HG03520 (cell line): ENCODE measurements around the gene GLB1L3.
"Not testable (repeated sequence)": the region's sequence is repeated elsewhere in the genome, so short reads cannot be mapped to it uniquely, and the experiment has no call there.

Experiments
- ATAC-seq: cut with Tn5 transposase; IDR thresholded peaks from one replicate; pipeline ENCODE4 v1.9.1; 2021; ENCODE audit warnings: mild to moderate bottlenecking, moderate library complexity; ENCODE audit not compliant: unreplicated experiment

The GLB1L3 gene

GRCh38 chr11:134294664-134295063 is 18.5 kb downstream of the GLB1L3 start:
- ATAC-seq, result no peak

- ATAC-seq, result no peak
Observed at GRCh38 chr11:134312223-134312622, 36.0 kb downstream of the GLB1L3 start.

DNA sequence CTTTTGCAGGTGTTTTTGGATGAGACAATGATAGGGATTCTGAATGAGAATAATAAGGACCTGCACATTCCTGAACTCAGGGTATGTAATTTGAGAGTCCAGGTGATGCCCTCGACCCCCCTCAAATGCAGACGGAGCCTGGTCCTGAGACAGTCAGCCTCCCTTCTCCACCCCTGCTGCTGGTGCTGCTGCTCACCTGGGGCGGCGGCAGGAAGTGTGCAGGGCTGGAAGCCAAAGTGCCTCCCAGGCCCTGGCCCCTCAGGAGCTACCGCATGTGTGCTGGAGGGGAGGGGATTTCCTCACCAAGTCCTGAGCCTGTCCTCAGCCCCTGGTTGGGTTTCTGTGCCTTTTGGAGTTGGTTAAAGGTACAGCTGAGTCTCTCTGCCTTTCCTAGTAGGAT is 36.6 kb downstream of the GLB1L3 start:
- no peak for ATAC-seq

- ATAC-seq, result no peak
Observed at GRCh38 chr11:134313379-134313778, 37.2 kb downstream of the GLB1L3 start.

- ATAC-seq, result no peak
Observed at GRCh38 chr11:134313821-134314607, 37.8 kb downstream of the GLB1L3 start.

- ATAC-seq, result no peak
Observed at GRCh38 chr11:134317103-134317502, 40.9 kb downstream of the GLB1L3 start.

DNA sequence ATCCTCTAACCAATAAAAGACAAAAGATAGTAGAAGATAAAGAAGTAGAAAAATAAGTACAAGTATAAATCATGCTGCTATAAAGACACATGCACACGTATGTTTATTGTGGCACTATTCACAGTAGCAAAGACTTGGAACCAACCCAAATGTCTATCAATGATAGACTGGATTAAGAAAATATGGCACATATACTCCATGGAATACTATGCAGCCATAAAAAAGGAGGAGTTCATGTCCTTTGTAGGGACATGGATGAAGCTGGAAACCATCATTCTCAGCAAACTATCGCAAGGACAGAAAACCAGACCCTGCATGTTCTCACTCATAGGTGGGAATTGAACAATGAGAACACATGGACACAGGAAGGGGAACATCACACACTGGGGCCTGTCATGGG is 45.2 kb downstream of the GLB1L3 start:
- not testable (repeated sequence) for ATAC-seq

DNA sequence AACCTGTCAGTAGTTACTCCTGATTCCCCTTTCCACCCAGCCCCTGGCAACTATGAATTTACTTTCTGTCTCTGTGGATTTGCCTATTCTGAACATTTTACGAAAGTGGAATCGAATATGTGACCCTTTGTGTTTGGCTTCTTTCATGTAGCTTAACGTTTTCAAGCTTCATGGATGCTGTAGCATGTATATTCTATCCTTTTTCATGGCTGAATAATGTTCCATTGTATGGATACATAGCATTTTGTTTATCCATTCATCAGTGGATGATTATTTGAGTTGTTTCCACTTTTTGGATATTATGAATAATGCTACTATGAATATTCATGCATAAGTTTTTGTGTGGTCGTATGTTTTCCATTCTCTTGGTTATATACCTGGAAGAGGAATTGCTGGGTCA is 46.4 kb downstream of the GLB1L3 start:
- no peak for ATAC-seq

DNA sequence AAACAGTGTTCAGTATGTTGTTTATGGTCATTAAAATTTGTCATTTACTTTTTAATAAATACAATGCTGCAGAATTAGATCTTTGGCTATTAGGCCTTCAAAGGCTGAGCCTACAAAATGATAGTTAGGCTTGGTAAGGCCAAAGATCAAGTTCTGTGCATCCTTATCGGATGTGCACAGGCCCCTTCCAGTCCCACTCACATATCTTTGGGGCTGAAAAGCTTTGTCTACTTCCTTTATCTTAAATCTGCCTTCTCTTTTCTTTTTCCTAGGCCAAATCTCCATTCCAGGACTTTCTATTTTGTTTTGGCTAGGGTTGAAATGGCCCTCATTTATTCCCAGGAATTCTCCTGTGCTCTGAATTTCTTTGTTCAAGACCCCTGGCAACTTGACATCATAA is 52.3 kb downstream of the GLB1L3 start:
- no peak for ATAC-seq

DNA sequence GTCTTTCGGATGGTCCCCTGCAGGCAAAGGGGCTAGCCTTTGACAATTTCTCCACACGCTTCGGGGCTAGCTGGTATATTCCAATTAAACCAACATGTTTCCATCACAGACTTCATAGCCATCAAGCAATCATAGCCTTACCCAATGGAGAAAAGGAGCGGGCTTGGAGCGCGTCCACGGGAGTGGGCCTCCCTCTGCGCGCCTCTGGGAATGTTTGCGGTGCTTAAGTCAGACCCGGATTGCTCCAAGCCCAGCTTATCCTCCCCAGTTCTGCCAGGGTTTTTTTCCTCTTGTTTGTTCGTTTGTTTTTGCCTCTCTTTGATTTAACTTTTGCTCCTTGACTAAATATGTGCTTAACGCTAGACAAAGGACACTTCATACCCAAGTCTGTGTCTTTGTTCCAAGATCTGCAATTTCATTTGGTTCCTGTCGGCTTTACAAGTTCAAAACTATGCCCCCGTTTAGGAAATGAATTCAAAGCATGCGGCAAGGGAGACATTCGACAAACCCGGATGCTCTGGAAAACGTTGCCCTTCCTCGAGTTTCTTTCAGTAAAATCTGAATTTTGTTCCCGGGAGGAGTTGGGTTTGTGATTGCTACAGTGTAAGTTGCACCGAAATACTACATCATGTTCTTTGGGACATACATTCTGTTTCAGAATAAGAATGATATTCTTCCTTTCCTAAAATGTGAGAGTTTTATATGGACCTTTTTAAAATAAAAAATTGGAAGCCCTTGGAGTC is 54.6 kb downstream of the GLB1L3 start:
- no peak for ATAC-seq

DNA sequence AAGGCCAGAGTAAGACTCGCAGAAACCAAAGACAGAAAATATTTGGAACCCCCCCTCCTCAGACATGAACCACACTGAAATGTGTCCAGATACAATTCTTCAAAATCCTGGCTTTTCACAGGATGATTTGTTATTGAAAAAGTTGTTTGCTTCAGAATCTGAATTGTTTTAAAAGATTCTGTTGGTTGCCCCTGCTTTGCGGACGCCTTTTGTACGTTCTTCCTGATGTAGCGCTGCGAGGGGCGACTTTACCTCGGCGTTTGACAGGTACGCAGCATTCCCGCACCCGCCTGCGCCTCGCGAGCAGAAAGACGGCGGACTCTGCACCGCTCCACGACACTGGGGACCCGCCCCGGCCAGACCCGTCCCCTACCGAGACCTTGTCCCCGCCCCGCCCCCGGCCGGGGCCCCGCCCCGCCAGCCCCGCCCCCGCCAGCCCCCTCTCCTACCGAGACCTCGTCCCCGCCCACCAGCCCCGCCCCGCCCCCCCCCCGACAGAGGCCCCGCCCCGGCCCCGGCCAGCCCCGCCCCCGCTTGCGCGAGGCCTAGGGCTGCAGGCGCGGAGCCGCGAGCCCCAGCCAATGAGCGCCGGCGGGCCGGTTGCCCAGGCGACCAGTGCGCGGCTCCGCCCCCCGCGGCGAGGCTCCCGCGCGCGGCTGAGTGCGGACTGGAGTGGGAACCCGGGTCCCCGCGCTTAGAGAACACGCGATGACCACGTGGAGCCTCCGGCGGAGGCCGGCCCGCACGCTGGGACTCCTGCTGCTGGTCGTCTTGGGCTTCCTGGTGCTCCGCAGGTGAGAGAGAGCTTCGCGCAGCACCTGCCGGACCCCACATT is 55.4 kb downstream of the GLB1L3 start, which contains the start of gene GLB1L2:
TSS of gene GLB1L2 (plus strand) at position 635 of the 835 bp plus-strand sequence. CDS start at position 709, 74 bp downstream.
- peak; percentile 73 for ATAC-seq

DNA sequence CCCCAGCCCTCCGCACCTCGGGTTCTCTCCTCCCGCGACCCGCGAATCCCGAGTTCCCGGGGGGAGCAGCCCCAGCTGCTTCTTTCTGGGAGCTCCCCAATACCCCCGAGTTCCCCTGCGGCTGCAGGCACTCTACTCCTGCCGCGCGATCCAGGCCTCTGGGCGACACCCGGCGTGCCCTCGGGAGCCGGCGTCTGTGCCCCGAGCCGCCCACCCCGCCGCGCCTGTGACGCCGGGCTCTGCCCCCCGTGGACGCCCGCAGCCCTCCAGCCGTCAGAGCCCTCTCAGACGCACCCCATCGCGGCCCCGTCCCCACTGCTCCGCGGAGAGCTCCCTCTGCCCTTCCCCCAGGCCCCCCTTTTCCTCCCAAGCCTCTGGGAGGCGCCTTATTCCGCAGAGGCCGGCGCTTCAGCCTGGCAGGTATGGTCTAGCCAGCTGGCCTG is 56.0 kb downstream of the GLB1L3 start:
- peak; percentile 16 for ATAC-seq

DNA sequence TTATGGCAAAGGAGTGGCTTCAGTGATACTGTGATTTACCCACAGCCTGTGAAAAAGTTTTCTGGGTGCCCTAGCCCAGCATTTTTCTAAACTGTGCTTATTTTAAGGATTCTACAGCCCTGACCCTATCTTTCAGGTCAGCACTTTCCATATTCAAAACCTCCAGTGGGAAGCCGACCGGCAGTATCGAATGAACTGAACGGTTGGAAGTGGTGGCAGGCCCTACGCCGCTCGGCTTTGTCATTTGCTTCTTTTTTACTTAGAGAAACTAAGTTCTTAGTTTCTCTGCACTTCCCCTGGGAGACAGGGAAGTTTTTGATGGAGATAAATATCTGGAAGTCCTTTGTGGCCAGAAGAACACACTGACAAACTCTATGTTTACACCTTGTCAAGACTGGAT is 56.6 kb downstream of the GLB1L3 start:
- no peak for ATAC-seq

DNA sequence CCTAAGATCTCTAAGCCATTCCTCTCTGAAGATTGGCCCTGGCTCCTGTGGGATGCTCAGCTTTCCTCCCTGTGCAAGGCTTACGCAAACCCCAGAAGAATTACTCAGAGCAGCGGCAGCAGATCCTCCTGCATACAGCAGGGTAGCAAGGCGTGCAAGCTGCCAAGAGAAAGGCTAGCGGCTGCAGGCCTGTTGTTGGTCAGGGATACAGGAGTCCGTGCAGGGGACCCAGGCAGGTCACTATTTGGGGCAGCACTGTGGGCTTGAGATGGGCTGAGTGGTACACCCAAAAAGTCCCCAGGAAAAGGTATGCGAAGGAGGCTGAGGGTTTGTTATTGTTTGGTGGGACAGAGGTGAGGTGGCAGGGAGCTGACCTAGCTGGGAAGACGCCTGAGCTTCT is 57.1 kb downstream of the GLB1L3 start:
- no peak for ATAC-seq

- ATAC-seq, result no peak
Observed at GRCh38 chr11:134333946-134334345, 57.8 kb downstream of the GLB1L3 start.

DNA sequence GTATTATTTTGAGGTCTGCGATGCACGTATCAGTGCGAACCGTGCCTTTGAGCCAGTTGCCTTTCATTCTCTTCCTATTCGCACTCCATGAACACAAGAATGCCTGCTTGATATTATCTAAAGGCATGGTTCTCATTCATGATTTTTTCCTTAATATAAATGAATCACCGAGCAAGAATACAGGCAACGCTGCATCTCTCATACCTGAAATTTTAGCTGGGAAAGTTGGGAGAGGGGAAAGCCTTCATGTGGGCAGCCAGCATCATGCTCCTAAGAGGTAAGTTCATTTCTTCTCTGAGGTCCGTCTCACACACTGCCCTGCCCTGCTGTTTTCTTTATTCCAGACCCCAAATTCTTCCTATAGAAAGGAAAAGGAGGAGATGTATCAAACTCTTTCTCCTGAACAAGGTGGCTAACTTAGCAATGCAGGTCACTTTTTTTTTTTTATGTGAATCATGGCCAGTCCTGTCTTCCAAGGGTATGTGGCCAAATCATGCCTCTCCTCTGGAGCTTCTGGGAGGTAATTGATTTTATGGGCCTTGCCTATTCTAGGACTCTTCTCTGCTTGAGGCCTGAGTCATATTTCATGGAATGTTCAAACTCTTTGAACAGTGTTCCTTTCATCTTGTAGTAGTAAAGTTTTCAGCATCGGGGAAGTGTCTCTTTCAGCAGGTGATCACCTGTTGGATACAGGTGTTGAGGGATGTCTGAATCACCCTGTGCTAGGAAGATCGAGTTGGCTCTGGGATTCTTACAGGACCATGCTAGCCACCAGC is 58.8 kb downstream of the GLB1L3 start:
- no peak for ATAC-seq

- no peak for ATAC-seq
Observed at GRCh38 chr11:134337051-134337450, 60.9 kb downstream of the GLB1L3 start.

GRCh38 chr11:134338068-134338467 is 61.9 kb downstream of the GLB1L3 start:
- no peak for ATAC-seq

GRCh38 chr11:134338654-134339053 is 62.5 kb downstream of the GLB1L3 start:
- ATAC-seq, result no peak

DNA sequence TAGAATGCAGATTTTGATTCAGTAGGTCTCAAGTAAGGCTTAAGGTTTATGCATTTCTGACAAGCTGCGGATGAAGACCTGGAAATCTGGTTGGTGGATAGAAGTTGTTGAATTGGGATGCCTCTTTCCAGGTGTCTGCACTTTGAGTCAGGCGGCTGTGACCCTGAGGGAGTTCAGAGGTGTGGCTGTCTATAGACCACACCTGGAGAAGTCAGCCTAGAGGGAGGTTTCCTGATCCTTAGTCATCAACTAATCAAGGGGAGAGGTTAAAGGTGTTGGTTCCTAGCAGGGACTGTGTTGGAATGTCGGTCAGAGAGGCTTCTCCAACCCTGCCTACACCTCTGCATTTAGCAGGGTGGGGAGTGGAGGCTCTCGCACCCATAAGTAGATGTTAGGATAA is 63.6 kb downstream of the GLB1L3 start:
- ATAC-seq, result no peak
